SJSA1 (cell line): ENCODE results near the gene IFIT3. TPM values are rescaled to one million over a fixed set of nuclear protein-coding genes. Genes with fewer than 3 reads are reported as not detected.
"Not testable (repeated sequence)": the region's sequence is repeated elsewhere in the genome, so short reads cannot be mapped to it uniquely, and the experiment has no call there.

Source experiments
- DNase-seq, 2 experiments: peaks; one replicate each; pipeline ENCODE4 v3.0.0-alpha.2; 2015 to 2020; ENCODE audit warnings: low spot score in 2 of 2, low read depth in 1 of 2
- H3K27ac ChIP-seq: fragments of 250-450 bp; sonication (Bioruptor Pico); 2 replicates; pipeline ENCODE4 v1.5.1; 2020; ENCODE audit warnings: mild to moderate bottlenecking, moderate library complexity
- H3K27me3 ChIP-seq: fragments of 250-450 bp; sonication (Bioruptor Pico); replicated peaks from 2 replicates; pipeline ENCODE4 v1.5.1; 2020; ENCODE audit warnings: mild to moderate bottlenecking, moderate library complexity
- H3K36me3 ChIP-seq: fragments of 250-450 bp; sonication (Bioruptor Pico); 2 replicates; pipeline ENCODE4 v1.5.1; 2020; ENCODE audit warnings: mild to moderate bottlenecking
- H3K4me1 ChIP-seq: fragments of 250-450 bp; sonication (Bioruptor Pico); replicated peaks from 2 replicates; pipeline ENCODE4 v1.6.1; 2021; ENCODE audit warnings: mild to moderate bottlenecking
- H3K4me3 ChIP-seq: fragments of 250-450 bp; sonication (Bioruptor Pico); 2 replicates; pipeline ENCODE4 v1.5.1; 2020; ENCODE audit warnings: mild to moderate bottlenecking
- H3K9me3 ChIP-seq: fragments of 250-450 bp; sonication (Bioruptor Pico); replicated peaks from 2 replicates; pipeline ENCODE4 v1.5.1; 2020; ENCODE audit warnings: mild to moderate bottlenecking
- total RNA-seq: library from RNA; depleted of rRNA; stranded (reverse); fragments of >200 nt; shearing (Covaris generic); gene quantifications from 2 replicates; pipeline ENCODE4 v1.2.3, GENCODE V29; 2014

IFIT3 gene
- total RNA-seq, 1 experiment from 2014 or later, result 12.9 TPM

DNA sequence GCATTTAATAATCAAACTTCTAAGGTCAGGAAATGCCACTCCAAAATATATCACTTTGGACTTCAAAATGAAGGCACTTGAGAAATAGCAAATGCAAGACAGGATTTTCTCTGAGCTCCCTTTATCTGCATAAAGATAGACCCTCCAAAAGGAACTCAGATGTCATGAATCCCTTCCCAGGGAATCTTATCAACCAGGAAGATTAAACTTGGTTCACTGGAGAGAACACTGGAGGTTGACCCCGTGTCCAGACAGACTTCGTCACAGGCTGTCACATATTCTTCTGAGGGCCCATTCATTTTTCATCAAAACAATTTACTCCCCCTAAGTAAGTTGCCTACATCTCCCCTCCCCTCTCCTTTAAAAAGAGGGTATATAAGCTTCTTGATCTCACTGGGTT, 21.2 kb downstream of the IFIT3 start:
- Histone ChIP-seq H3K27me3 (no peaks in the 10 kb centered on the region), H3K27ac (no peak overlapping the region), H3K4me1 (peaks cover 29% of the 10 kb centered on the region), H3K4me3 (no peak overlapping the region), H3K9me3 (no peaks in the 10 kb centered on the region), H3K36me3 (no peaks in the 10 kb centered on the region)
- DNase-seq, result no peak

DNA sequence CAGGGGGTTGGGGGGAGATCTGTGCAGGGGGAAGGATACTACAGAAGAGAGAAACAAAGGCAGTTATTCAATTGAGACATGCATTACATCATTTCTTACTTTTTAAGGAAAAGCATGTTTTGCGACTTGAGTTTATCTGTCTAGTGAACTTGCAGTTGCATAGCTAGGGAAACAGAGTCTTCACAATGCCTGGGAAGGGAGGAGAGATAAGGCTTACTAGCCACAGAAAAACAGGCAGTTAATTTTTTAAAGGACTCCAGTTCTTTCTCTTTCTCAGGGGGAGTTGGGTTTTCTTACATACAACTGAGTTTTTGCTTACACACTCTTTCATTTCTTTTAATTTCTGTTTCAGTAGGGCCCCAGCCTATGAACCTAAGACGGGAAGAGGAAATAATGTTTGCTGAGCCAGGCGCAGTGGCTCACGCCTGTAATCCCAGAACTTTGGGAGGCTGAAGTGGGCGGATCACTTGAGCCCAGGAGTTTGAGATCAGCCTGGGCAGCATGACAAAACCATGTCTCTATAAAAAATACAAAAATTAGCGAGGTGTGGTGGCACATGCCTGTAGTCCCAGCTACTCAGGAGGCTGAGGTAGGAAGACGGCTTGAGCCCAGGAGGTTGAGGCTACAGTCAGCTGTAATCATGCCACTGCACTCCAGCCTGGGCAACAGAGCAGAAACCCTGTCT, 23.0 kb downstream of the IFIT3 start:
- Histone ChIP-seq H3K27ac (peak overlapping the region; percentile 96), H3K4me1 (peaks cover 29% of the 10 kb centered on the region)
- DNase-seq, result peak in 1 of 2 experiments; percentile 42
- not testable (repeated sequence) for H3K27me3 ChIP-seq, H3K36me3 ChIP-seq, H3K9me3 ChIP-seq, H3K4me3 ChIP-seq

DNA sequence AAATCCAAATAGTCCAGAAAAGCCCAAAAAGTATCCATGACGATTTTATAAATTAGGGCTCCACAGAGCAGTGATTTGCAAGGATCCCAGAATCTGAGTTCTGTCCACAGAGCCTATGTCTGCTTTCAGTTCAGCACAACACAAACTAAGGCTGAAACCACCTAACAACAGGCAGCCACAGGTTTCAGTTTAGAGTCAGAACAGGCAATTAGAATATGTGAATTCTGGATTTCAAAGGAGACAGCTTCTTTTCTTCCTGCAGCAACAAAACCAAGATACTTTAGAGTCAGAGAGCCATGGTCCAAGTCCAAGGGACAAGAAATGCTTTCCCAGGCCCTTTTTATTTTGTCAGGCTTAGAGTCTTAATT, 23.6 kb downstream of the IFIT3 start:
- no peak overlapping the region for H3K4me3 ChIP-seq
- DNase-seq, result no peak

DNA sequence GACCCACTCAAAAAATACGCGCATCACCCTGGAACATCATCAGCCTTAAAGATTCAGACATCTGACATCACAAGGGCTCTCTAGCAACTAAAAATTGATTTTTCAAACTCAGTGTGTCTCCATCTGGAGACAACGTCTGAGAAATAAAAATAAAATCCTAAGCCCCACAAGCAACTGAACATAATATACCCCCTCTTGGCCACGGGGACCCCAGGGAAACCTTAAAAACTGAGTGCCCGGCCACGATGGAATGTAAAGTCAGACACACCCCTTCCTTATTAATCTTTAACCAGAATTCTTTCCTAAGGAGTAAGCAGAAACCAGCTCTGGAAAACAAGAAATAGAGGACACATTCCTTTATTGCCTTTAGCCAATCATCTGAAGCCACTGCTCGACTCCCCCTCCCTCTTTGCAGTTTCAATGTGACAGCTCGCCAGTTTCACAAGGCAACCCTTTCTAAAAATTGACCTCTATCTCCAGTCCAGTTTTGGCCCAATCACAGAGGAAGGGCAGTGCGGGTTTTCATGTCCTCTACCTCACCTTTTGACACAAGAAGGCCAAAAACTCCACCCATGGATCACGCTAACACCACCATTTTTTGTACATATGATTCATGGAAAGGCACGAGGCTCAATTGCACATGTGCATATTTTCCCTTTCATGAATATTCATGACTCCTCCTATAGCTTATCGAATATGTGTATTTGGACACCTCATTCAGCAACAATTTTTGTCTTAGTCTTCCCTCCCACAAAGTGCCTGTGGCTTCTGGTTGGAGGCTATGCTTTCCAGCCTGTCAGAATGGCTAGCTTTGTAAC, 24.2 kb downstream of the IFIT3 start:
- Histone ChIP-seq H3K27ac (peak overlapping the region; percentile 96), H3K27me3 (no peaks in the 10 kb centered on the region), H3K4me3 (peak overlapping the region; percentile 2; the same call in 1 of the 2 replicates), H3K9me3 (no peaks in the 10 kb centered on the region), H3K36me3 (no peaks in the 10 kb centered on the region), H3K4me1 (peaks cover 29% of the 10 kb centered on the region)
- peak; percentile 75 to 92 for DNase-seq

More for the DNA sequence above, 23.6 kb downstream of the IFIT3 start:
- H3K36me3 ChIP-seq, result no peaks in the 10 kb centered on the region
- peak overlapping the region; percentile 96 for H3K27ac ChIP-seq
- no peaks in the 10 kb centered on the region for H3K9me3 ChIP-seq
- peaks cover 29% of the 10 kb centered on the region for H3K4me1 ChIP-seq
- H3K27me3 ChIP-seq, result no peaks in the 10 kb centered on the region

DNA sequence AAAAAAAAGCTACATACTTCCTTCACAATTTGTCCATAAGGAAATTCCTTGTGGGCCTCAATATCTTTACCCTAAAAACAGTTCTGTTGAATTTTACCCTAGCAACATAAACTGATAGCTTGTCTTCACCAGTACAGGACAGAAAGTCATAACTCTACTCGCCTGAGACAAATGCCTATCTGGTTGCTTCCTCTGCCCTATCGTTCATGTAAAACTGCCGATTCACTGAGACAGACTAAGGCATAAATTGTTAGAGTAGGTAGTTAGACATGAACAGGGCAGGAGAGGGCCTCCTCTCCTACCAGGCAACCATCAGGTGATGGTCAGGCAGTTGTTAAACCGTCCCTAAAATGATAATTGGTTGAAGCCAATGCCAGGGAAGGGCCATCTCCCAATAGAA, 25.0 kb downstream of the IFIT3 start:
- Histone ChIP-seq H3K27ac (peak overlapping the region; percentile 96), H3K27me3 (no peaks in the 10 kb centered on the region), H3K4me1 (peaks cover 29% of the 10 kb centered on the region), H3K4me3 (no peak overlapping the region), H3K36me3 (no peaks in the 10 kb centered on the region; the same call in 1 of the 2 replicates), H3K9me3 (no peaks in the 10 kb centered on the region)
- no peak for DNase-seq

DNA sequence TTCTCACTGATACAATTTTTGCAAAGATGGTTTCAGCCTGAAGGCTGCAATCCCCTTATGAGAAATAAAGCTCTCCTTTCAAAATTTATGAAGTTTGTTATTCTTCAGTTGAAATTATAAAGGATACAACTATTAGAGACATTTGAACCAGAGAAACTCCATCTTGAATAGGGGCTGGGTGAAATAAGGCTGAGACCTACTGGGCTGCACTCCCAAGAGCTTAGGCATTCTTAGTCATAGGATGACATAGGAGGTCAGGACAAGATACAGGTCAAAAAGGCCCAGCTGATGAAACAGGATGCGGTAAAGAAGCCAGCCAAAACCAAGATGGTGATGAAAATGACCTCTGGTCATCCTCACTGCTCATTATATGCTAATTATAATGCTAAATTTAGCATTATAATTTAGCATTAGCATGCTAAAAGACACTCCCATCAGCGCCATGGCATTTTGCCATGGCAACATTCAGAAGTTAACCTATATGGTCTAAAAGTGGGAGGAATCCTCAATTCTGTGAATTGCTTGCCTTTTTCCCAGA, 27.7 kb downstream of the IFIT3 start:
- no peaks in the 10 kb centered on the region for H3K9me3 ChIP-seq
- no peak overlapping the region for H3K4me3 ChIP-seq
- no peak overlapping the region for H3K27ac ChIP-seq
- H3K27me3 ChIP-seq, result no peaks in the 10 kb centered on the region
- H3K36me3 ChIP-seq, result no peaks in the 10 kb centered on the region; the same call in 1 of the 2 replicates
- DNase-seq, result no peak
- H3K4me1 ChIP-seq, result peaks cover 28% of the 10 kb centered on the region

DNA sequence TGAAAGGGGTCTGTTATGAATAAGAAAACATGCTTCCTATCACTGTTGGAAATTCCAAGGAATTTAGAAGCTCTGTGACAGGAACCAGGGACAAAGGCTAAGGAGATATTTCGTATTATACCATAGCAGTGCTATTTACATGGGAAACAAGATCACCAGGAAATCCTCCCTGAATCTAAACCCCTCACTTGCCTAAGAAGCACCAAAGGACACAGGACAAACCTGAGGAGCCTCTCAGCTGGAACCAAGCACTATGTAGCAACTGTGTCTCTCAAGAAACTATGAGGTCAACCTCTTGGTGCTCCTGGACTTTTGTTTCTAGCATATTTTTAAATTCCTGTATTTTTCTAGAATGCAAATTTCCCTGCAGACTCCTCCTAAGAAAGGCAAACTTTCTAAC, 29.3 kb downstream of the IFIT3 start:
- Histone ChIP-seq H3K9me3 (no peaks in the 10 kb centered on the region), H3K4me1 (peaks cover 12% of the 10 kb centered on the region), H3K27me3 (no peaks in the 10 kb centered on the region), H3K36me3 (no peaks in the 10 kb centered on the region; the same call in 1 of the 2 replicates), H3K4me3 (no peak overlapping the region), H3K27ac (no peak overlapping the region)
- no peak for DNase-seq

DNA sequence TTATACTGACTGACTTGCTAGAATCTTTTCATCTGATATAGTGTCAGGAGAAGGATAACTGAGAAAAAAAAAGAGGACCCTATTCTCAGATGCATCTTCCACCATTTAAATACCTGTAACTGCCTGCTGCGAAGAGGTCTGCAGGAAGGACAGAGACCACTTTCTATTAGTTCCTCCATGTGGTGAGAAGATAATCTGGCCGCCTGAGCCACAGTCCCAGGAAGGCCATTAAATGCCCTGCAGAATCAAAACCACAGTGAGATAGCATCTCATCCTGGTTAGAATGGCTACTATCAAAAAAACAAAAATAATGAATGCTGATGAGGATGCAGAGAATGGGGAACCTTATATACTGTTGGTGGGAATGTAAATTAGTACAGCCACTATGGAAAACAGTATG, 30.2 kb downstream of the IFIT3 start:
- Histone ChIP-seq H3K9me3 (no peaks in the 10 kb centered on the region), H3K4me3 (no peak overlapping the region), H3K36me3 (no peaks in the 10 kb centered on the region; the same call in 1 of the 2 replicates), H3K27ac (no peak overlapping the region), H3K4me1 (peaks cover 3% of the 10 kb centered on the region), H3K27me3 (no peaks in the 10 kb centered on the region)
- DNase-seq, result no peak

DNA sequence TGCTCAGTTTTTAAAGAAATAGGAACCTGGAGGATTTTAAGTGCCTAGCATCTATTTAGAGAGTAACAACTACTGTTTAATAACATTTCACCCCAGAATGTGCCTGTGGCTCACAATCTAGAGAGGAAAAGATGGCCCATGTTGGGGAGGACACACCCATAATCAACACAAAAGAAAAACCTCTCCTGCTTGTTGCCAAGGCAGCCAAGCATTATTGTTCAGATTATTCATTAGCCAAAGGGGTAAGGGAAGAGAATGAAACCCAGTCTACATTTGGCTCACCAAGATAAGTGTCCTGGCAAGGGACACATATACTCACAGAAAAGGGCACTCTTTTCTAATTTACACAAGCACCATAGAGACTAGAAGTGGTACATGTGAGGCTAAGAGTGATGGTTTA, 32.4 kb downstream of the IFIT3 start:
- H3K4me1 ChIP-seq, result no peaks in the 10 kb centered on the region
- no peak overlapping the region for H3K4me3 ChIP-seq
- H3K27ac ChIP-seq, result no peak overlapping the region
- DNase-seq, result no peak
- no peaks in the 10 kb centered on the region for H3K27me3 ChIP-seq
- no peaks in the 10 kb centered on the region; the same call in 1 of the 2 replicates for H3K36me3 ChIP-seq
- no peaks in the 10 kb centered on the region for H3K9me3 ChIP-seq

DNA sequence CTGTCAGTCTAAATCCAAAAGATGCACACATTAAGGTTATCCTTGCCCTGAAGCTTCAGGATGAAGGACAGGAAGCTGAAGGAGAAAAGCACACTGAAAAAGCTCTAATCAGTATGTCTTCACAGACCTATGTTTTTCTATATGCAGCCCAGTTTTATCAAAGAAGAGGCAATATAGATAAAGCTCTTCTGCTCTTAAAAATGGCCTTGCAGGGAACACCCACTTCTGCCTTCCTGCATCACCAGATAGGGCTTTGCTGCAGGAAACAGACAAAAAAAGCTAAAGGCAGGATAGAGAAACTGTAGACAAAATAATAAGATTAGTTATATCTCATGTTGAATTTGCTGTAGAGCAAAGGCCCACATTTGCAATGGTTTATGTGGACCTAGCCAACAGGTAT, 35.1 kb downstream of the IFIT3 start:
- Histone ChIP-seq H3K36me3 (no peaks in the 10 kb centered on the region), H3K27me3 (no peaks in the 10 kb centered on the region), H3K4me3 (no peak overlapping the region), H3K4me1 (no peaks in the 10 kb centered on the region), H3K27ac (no peak overlapping the region), H3K9me3 (no peaks in the 10 kb centered on the region)
- DNase-seq, result no peak

DNA sequence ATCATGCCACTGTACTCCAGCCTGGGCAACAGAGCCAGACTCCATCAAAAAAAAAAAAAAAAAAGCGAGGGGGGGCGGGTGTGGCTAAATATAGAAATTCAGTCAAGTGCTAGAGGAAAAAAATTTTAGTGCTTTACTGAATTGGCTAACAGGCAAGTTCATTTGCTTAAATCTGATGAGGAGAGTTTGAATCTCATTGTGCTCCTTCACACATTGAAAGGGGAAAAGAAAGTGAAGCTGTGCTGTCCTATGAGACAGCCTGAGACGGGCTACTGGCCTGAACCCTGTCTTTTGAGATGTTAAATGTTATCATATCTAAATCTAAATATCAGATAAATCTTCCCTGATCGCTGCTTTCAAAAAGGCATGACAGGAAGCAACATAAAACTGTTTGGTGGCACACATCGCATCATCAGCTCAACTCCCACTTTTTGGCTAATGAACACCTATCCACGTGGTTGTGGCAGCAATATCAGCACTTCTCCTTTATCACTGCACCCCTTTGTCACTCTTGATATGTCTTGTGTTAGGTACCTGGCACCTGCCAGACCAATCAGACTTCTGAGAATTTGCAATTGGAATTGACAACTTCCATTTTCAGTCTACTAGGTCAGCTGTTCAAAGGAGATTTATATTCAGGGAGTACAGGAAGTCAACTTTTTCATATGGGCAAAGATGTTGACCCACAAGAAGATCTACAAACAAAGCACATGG, 36.1 kb downstream of the IFIT3 start:
- no peak overlapping the region for H3K4me3 ChIP-seq
- H3K27ac ChIP-seq, result no peak overlapping the region
- no peaks in the 10 kb centered on the region for H3K27me3 ChIP-seq
- no peaks in the 10 kb centered on the region for H3K9me3 ChIP-seq
- no peak for DNase-seq
- no peaks in the 10 kb centered on the region for H3K36me3 ChIP-seq
- no peaks in the 10 kb centered on the region for H3K4me1 ChIP-seq

DNA sequence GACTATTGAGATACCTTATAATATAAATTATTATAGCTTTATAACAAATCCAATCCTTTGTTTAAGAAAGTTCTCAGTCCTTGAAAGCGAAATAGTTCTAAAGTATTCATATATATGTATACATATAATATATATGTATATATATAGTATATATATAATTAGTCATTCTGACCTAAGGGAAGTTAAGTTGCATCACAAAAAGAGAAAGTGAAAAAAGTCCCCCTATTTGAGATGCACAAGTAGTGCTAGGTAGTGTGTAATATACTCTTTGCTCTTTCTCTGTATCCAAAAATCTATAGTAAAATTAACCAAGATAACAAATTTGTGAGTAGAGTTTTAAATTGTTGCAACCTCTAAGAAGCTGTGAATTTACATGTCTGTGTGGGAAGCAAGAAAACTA, 36.7 kb downstream of the IFIT3 start:
- H3K27me3 ChIP-seq, result no peaks in the 10 kb centered on the region
- no peaks in the 10 kb centered on the region for H3K4me1 ChIP-seq
- H3K4me3 ChIP-seq, result no peak overlapping the region
- H3K27ac ChIP-seq, result no peak overlapping the region
- no peaks in the 10 kb centered on the region for H3K9me3 ChIP-seq
- DNase-seq, result no peak
- no peaks in the 10 kb centered on the region for H3K36me3 ChIP-seq

DNA sequence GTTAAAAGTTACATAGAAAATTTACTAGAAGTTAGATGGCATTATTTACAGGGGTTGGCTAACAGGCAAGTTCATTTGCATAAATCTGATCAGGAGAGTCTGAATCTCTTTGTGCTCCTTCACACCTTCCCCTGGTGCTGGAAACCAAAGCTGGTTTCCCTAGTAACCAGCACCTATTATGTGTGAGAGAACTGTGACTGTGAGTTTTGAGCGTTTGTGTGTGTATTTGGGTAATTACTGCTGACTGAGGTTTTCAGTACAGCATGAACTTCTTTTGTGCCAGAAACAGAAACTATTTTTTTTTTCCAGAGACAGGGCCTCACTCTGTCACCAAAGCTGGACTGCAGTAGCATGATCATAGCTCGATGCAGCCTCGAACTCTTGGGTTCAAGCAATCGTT, 39.7 kb downstream of the IFIT3 start:
- DNase-seq, result no peak
- no peaks in the 10 kb centered on the region for H3K4me1 ChIP-seq
- H3K9me3 ChIP-seq, result no peaks in the 10 kb centered on the region
- no peaks in the 10 kb centered on the region for H3K27me3 ChIP-seq
- H3K27ac ChIP-seq, result no peak overlapping the region
- H3K36me3 ChIP-seq, result no peaks in the 10 kb centered on the region
- no peak overlapping the region for H3K4me3 ChIP-seq

DNA sequence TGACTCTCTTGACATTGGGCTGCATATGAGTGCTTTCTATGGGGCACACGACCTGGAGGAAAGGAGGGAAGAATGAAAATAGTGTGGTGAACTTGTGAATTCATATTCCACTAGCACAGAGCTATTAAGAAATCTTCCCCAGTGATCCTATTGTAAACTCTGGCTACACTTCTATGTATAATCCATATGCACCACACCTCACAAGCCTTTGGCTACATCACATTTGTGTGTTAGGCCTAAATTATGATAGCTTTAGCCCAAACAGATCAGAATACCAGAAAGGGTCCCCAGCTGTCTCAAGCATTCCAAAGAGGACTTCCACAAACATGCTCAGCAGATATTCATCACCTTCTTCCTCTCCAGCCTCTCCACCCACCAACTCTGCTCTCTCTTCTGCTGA, 40.3 kb downstream of the IFIT3 start:
- no peak for DNase-seq
- Histone ChIP-seq H3K4me3 (no peak overlapping the region), H3K27me3 (no peaks in the 10 kb centered on the region), H3K27ac (no peak overlapping the region), H3K9me3 (no peaks in the 10 kb centered on the region), H3K36me3 (no peaks in the 10 kb centered on the region), H3K4me1 (no peaks in the 10 kb centered on the region)
